ENCODE measurements around the gene TUBA4A.
"Not testable (repeated sequence)": the region's sequence is repeated elsewhere in the genome, so short reads cannot be mapped to it uniquely, and the experiment has no call there.

The TUBA4A gene

DNA sequence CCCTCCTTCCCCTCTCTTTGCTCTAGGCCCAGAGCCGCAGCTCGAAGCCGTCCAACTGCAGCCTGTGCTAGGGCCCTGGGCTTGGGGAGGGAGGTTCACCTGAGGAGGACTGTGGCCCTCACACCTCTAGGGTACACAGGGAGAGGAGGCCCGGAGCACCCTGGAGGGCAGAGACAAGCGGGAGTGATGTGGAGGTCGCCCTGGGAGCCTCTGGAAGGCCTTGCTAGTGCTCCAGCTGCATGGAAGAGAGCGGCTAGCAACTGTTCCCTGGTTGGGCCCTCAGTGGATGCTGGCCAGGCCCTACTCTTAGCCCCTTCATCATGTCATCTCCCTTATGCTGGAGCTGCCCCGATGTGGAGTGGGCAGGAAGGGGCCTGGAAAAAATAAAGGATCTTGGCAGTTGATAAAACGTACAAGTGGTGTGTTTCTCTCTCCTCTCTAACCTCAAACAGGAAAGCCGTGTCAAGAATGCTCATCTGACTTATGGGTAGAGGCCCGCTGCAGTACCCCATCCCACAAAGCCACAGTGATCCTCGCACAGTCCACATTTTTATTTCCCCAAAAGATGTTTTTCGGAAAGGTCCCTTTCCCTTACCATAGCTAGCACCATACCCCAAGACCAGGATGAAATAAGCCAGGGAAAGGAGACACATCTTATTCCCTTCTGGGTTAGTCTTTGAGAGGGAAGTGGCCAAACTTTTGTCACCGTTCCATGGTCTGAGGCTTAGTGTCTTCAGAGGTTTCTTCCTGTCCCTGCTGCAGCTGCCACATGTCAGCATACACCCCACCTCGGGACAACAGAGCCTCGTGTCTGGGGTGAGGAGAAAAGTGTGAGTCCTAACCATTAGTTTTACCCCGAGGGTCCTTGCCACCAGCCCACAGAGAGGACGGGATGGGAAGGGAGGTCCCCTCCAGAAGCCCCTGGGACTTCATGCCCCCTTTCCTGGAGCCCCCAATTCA lies 44.2 kb downstream of the TUBA4A start:
- peaks cover 7% of the 10 kb centered on the region for H3K4me1 ChIP-seq (ENCODE audit: control insufficient read depth, insufficient read depth, low read length, poor library complexity, severe bottlenecking)
- WGBS, 2 experiments (ENCODE audit: insufficient coverage in 2 of 2) = 91 to 96% methylated on average over 11 of the region's 18 CpGs
- no peaks in the 10 kb centered on the region for H3K9me3 ChIP-seq (ENCODE audit: control insufficient read depth, low read length)
- no peak overlapping the region for H3K27ac ChIP-seq (ENCODE audit: low read depth, low read length, severe bottlenecking)
- peaks cover 52% of the 10 kb centered on the region for H3K36me3 ChIP-seq (ENCODE audit: control insufficient read depth, insufficient read depth, low read length)
- no peak overlapping the region for H3K4me3 ChIP-seq (ENCODE audit: extremely low read depth, insufficient read depth, low read length, poor library complexity, severe bottlenecking)

- H3K9me3 ChIP-seq (ENCODE audit: control insufficient read depth, low read length) = no peaks in the 10 kb centered on the region
- WGBS, 2 experiments (ENCODE audit: insufficient coverage in 2 of 2) = 90 to 97% methylated on average over 12 to 13 of the region's 17 CpGs
- H3K4me3 ChIP-seq (ENCODE audit: extremely low read depth, insufficient read depth, low read length, poor library complexity, severe bottlenecking) = no peak overlapping the region
- H3K27ac ChIP-seq (ENCODE audit: low read depth, low read length, severe bottlenecking) = no peak overlapping the region
- peaks cover 38% of the 10 kb centered on the region for H3K36me3 ChIP-seq (ENCODE audit: control insufficient read depth, insufficient read depth, low read length)
- peaks cover 7% of the 10 kb centered on the region for H3K4me1 ChIP-seq (ENCODE audit: control insufficient read depth, insufficient read depth, low read length, poor library complexity, severe bottlenecking)
These were observed 45.6 kb downstream of the TUBA4A start for GRCh38 chr2:219207884-219208740.

- no peak overlapping the region for H3K27ac ChIP-seq (ENCODE audit: low read depth, low read length, severe bottlenecking)
- H3K9me3 ChIP-seq (ENCODE audit: control insufficient read depth, low read length) = no peaks in the 10 kb centered on the region
- WGBS, 2 experiments (ENCODE audit: insufficient coverage in 2 of 2) = 39 to 48% methylated on average over 13 to 16 of the region's 22 CpGs
These were observed 46.4 kb downstream of the TUBA4A start for GRCh38 chr2:219207134-219207883.

DNA sequence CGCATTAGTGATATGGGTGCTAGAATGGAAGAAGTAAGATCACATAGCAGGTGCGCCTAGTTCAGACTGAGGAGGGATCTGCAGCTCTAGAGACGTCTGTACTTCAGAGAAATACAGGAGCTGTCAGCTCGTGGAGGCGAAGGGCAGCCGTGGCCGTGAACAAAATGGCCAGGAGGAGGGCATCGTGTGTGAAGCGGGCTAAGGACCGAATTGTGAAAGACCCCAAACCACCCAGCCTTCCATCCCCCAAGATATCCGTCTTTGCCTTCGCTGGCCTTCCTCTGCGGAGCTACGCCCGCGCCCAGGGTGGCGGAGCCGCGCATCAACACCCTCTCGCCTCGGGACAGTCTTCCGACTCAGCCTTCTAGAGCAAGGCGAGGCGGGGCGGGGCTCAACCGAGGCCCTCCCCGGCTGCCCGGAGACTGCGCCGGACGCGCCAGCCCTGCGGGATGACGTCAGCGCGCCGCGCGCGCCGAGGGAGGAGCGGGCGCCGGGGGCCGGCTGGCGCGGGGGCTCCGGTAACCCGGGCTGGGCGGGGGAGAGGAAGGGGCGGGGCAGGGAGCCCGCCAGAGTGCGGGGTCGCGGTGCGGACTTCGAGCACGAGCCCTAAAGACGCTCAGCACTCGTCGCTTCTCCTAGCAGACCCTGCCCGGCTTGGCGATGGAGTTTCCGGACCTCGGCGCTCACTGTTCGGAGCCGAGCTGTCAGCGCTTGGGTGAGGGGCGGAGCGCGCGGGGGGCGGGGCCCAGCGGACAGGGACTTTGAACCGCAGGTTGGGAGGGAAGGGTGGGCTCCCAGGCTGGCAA lies 47.2 kb downstream of the TUBA4A start, which contains the start of gene ZFAND2B:
Gene ZFAND2B, plus strand, starts transcription at position 455 of the 806 bp plus-strand sequence. Its CDS starts 206 bp downstream, at position 661.
- Histone ChIP-seq H3K27ac (ENCODE audit: low read depth, low read length, severe bottlenecking) (peak within 1 kb of the TSS; percentile 84), H3K4me1 (ENCODE audit: control insufficient read depth, insufficient read depth, low read length, poor library complexity, severe bottlenecking) (peaks cover 7% of the 10 kb centered on the region)

More at GRCh38 chr2:219207134-219207883, 46.4 kb downstream of the TUBA4A start:
- Histone ChIP-seq H3K4me3 (ENCODE audit: extremely low read depth, insufficient read depth, low read length, poor library complexity, severe bottlenecking) (peak overlapping the region; percentile 58), H3K36me3 (ENCODE audit: control insufficient read depth, insufficient read depth, low read length) (peaks cover 30% of the 10 kb centered on the region), H3K4me1 (ENCODE audit: control insufficient read depth, insufficient read depth, low read length, poor library complexity, severe bottlenecking) (peaks cover 7% of the 10 kb centered on the region)

GRCh38 chr2:219205981-219206327 lies 47.8 kb downstream of the TUBA4A start:
- H3K4me3 ChIP-seq (ENCODE audit: extremely low read depth, insufficient read depth, low read length, poor library complexity, severe bottlenecking) = peak overlapping the region; percentile 58
- H3K36me3 ChIP-seq (ENCODE audit: control insufficient read depth, insufficient read depth, low read length) = peaks cover 23% of the 10 kb centered on the region
- WGBS, 2 experiments (ENCODE audit: insufficient coverage in 2 of 2) = 32 to 36% methylated on average over 6 of the region's 7 CpGs
- H3K9me3 ChIP-seq (ENCODE audit: control insufficient read depth, low read length) = no peaks in the 10 kb centered on the region
- peaks cover 7% of the 10 kb centered on the region for H3K4me1 ChIP-seq (ENCODE audit: control insufficient read depth, insufficient read depth, low read length, poor library complexity, severe bottlenecking)
- H3K27ac ChIP-seq (ENCODE audit: low read depth, low read length, severe bottlenecking) = peak overlapping the region; percentile 84

More for the DNA sequence above, 47.2 kb downstream of the TUBA4A start, which contains the start of gene ZFAND2B:
- Histone ChIP-seq H3K9me3 (ENCODE audit: control insufficient read depth, low read length) (no peaks in the 10 kb centered on the region), H3K36me3 (ENCODE audit: control insufficient read depth, insufficient read depth, low read length) (peaks cover 26% of the 10 kb centered on the region), H3K4me3 (ENCODE audit: extremely low read depth, insufficient read depth, low read length, poor library complexity, severe bottlenecking) (peak within 1 kb of the TSS; percentile 58)
- WGBS, 2 experiments (ENCODE audit: insufficient coverage in 2 of 2) = 1% methylated on average over 42 to 52 of the region's 76 CpGs

DNA sequence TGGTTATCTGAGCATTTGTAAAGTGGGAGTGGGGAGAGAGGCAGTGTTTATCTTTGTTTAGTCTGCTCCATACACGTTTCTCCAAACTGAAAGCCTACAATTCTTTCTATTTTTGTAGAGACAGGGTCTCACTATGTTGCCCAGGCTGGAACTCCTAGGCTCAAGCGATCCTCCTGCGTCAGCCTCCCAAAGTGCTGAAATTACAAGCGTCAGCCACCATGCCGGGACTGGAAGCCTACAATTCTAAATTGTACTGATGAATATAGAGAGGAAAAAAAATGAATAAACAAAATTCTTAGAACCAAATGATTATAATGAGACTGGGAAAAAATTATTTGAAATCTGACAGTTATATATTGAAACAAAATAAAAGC lies 48.6 kb downstream of the TUBA4A start:
- peaks cover 20% of the 10 kb centered on the region for H3K36me3 ChIP-seq (ENCODE audit: control insufficient read depth, insufficient read depth, low read length)
- WGBS, 2 experiments (ENCODE audit: insufficient coverage in 2 of 2) = 100% methylated on average over 1 of the region's 5 CpGs; no CpG with 5 or more reads in 1 of the 2 experiments

GRCh38 chr2:219204425-219205164 lies 49.1 kb downstream of the TUBA4A start:
- no peaks in the 10 kb centered on the region for H3K9me3 ChIP-seq (ENCODE audit: control insufficient read depth, low read length)
- no peak overlapping the region for H3K27ac ChIP-seq (ENCODE audit: low read depth, low read length, severe bottlenecking)
- peaks cover 17% of the 10 kb centered on the region for H3K36me3 ChIP-seq (ENCODE audit: control insufficient read depth, insufficient read depth, low read length)
- no peak overlapping the region for H3K4me3 ChIP-seq (ENCODE audit: extremely low read depth, insufficient read depth, low read length, poor library complexity, severe bottlenecking)
- WGBS, 2 experiments (ENCODE audit: insufficient coverage in 2 of 2) = 90 to 100% methylated on average over 2 to 6 of the region's 7 CpGs
- H3K4me1 ChIP-seq (ENCODE audit: control insufficient read depth, insufficient read depth, low read length, poor library complexity, severe bottlenecking) = peaks cover 7% of the 10 kb centered on the region

More for the DNA sequence above, 48.6 kb downstream of the TUBA4A start:
- no peaks in the 10 kb centered on the region for H3K9me3 ChIP-seq (ENCODE audit: control insufficient read depth, low read length)
- H3K4me1 ChIP-seq (ENCODE audit: control insufficient read depth, insufficient read depth, low read length, poor library complexity, severe bottlenecking) = peaks cover 7% of the 10 kb centered on the region
- no peak overlapping the region for H3K27ac ChIP-seq (ENCODE audit: low read depth, low read length, severe bottlenecking)
- H3K4me3 ChIP-seq (ENCODE audit: extremely low read depth, insufficient read depth, low read length, poor library complexity, severe bottlenecking) = no peak overlapping the region

DNA sequence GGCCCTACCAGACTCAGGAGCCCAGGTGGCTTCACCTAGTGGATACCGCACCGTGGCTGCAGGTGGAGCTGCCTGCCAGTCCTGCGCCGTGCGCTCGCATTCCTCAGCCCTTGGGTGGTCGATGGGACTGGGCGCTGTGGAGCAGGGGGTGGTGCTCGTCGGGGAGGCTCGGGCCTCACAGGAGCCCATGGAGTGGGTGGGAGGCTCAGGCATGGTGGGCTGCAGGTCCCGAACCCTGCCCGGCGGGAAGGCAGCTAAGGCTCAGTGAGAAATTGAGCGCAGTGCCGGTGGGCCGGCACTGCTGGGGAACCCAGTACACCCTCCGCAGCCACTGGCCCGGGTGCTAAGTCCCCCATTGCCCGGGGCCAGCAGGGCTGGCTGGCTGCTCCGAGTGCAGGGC lies 52.4 kb downstream of the TUBA4A start:
- H3K4me1 ChIP-seq (ENCODE audit: control insufficient read depth, insufficient read depth, low read length, poor library complexity, severe bottlenecking); H3K36me3 ChIP-seq (ENCODE audit: control insufficient read depth, insufficient read depth, low read length); H3K27ac ChIP-seq (ENCODE audit: low read depth, low read length, severe bottlenecking); H3K4me3 ChIP-seq (ENCODE audit: extremely low read depth, insufficient read depth, low read length, poor library complexity, severe bottlenecking); H3K9me3 ChIP-seq (ENCODE audit: control insufficient read depth, low read length): not testable (repeated sequence)
- 97 to 100% methylated on average over 3 to 14 of the region's 21 CpGs for WGBS, 2 experiments (ENCODE audit: insufficient coverage in 2 of 2)
